Measurements from ENCODE around the gene SKOR1. TPM values are rescaled to one million over a fixed set of nuclear protein-coding genes. Genes with fewer than 3 reads are reported as not detected.
A peak's percentile ranks its signal among the peaks of the same experiment; 100 is the strongest.

The SKOR1 gene
- total RNA-seq, 6 experiments from 2014 or later = 0.05 to 0.21 (median 0.09) TPM; not detected in 1

DNA sequence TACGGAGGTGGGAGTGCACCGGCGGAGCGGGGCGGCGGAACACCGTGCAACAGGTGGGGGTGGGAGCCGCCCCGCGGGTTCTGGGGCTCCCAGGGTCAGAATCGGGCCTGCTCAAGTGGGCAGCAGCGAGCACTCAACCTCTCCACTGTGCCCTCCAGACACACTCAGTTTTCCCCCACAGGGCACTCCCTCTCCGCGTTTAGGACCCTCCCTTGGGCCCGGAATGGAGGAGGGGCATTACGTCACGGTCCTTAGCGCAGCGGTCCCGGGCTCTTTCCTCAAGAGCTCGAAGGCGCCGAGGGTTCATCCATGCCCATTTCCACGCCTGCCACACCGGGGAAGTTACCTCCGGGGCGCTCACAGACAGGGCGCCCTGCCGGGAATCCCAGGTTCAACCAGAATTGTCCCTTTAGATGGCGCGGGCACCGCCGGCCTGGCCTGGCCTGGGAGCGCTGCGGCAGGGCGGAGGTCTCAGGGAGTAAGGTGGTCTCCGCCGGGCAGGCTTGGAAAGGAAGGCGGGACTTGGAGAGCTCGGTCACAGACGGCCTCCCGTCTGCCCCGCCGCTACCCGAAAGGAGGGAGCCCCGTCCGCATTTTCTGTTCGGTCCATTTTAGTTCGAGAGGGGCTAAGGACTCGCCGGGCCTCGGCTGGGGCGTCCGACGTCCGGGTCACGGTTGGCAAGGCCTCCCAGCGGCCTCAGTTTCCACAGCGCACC lies 9.4 kb downstream of the SKOR1 start:
- Histone ChIP-seq H3K4me3 (peak overlapping the region; percentile 4 to 29 (median 28)), H3K4me1 (peaks cover 0 to 50% (median 25%) of the 10 kb centered on the region in 4 donors)

DNA sequence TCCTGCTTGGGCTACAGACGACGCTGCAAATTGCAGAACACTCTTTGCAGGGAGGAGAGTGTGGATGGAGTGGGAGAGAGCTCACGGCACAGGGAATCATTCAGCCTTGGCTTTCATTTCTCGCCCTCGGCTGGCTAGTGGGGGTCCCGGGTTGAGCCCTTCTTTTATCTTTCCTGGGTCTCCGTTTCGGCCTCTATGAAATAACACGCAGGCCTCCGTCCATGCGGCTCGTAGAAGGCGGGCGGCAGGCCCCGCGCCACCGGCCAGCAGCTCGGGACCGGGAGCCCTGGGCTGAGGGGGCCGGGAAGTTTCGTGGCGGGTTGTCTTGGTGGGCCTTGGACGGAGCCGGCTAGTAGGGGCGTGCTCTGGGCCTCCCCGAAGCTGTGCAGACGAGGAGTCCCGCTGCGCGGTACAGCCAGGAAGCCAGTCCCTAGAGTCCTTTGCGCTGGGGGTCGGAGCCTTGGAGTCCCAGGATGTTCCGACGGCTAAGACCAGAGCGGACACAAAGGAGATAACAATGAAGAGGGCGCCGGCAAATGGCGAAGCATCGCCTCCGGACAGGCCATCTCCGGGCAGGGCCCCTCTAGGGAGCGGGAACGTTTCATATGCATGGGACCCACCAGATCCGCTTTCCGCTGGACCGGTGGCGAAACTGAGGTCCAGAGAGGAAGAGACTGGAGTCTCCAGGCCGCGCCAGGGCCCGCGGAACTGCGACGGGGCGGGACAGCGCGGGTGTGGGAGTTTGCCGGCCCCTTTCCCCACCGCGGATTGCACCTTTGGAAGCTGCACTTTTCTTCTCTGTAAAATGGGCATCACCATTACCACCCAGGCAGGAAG lies 10.2 kb downstream of the SKOR1 start:
- Histone ChIP-seq H3K4me3 (peak overlapping the region; percentile 22 to 29 (median 28)), H3K9me3 (no peaks in the 10 kb centered on the region), H3K36me3 (no peaks in the 10 kb centered on the region), H3K27ac (no peak overlapping the region), H3K27me3 (peaks cover 2 to 39% of the 10 kb centered on the region in 2 donors), H3K4me1 (peaks cover 0 to 50% (median 25%) of the 10 kb centered on the region in 4 donors)
- DNase-seq = no peak
- no peak for ATAC-seq
- TF ChIP-seq POLR2A (IDR thresholded peaks at IDR 0.05) = no peak
- TF ChIP-seq, protein P1, sequence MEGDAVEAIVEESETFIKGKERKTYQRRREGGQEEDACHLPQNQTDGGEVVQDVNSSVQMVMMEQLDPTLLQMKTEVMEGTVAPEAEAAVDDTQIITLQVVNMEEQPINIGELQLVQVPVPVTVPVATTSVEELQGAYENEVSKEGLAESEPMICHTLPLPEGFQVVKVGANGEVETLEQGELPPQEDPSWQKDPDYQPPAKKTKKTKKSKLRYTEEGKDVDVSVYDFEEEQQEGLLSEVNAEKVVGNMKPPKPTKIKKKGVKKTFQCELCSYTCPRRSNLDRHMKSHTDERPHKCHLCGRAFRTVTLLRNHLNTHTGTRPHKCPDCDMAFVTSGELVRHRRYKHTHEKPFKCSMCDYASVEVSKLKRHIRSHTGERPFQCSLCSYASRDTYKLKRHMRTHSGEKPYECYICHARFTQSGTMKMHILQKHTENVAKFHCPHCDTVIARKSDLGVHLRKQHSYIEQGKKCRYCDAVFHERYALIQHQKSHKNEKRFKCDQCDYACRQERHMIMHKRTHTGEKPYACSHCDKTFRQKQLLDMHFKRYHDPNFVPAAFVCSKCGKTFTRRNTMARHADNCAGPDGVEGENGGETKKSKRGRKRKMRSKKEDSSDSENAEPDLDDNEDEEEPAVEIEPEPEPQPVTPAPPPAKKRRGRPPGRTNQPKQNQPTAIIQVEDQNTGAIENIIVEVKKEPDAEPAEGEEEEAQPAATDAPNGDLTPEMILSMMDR (IDR thresholded peaks at IDR 0.05) = no peak
- 6% methylated on average over 24 of the region's 59 CpGs for WGBS (ENCODE audit: insufficient coverage, low coverage, low lambda C conversion rate, missing lambda C conversion rate)
- intact Hi-C loops (cut with DNase I) = loop anchor here in 1 of 2 donors (10.0 kb wide), 2 partner anchors 331 to 371 kb away; no protein-coding TSS in a partner anchor

More for the DNA sequence above, 9.4 kb downstream of the SKOR1 start:
- peak in 1 of 4 donors; percentile 1 for ATAC-seq
- no peak for DNase-seq
- TF ChIP-seq, protein P1 (IDR thresholded peaks at IDR 0.05) = no peak
- no peak for TF ChIP-seq POLR2A (IDR thresholded peaks at IDR 0.05)
- intact Hi-C loops (cut with DNase I) = loop anchor here in 1 of 2 donors (10.0 kb wide), 2 partner anchors 330 to 370 kb away; no protein-coding TSS in a partner anchor
- H3K27ac ChIP-seq = no peak overlapping the region
- H3K36me3 ChIP-seq = no peaks in the 10 kb centered on the region
- 2% methylated on average over 25 of the region's 59 CpGs for WGBS (ENCODE audit: insufficient coverage, low coverage, low lambda C conversion rate, missing lambda C conversion rate)
- peaks cover 9 to 43% of the 10 kb centered on the region in 2 donors for H3K27me3 ChIP-seq
- H3K9me3 ChIP-seq = no peaks in the 10 kb centered on the region

DNA sequence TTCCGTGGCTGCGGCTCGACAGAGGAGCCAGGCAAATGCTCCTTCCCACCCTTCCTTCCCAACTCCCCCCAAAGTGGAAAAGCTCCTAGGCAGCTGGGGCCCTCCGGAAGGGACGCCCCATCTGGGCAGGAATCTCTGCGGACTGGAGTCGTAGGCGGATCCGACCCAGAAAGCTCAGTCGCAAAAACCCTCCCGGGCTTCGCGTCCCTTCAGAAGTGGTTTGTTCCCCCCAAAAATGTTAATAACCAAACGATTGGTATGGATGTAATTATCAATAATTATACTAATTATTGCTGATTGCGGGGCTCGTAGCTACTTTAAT lies 10.8 kb downstream of the SKOR1 start:
- ATAC-seq = no peak
- WGBS (ENCODE audit: insufficient coverage, low coverage, low lambda C conversion rate, missing lambda C conversion rate) = 12% methylated on average over 11 of the region's 16 CpGs
- Histone ChIP-seq H3K4me3 (peak overlapping the region; percentile 22 to 29 (median 28)), H3K9me3 (no peaks in the 10 kb centered on the region), H3K36me3 (no peaks in the 10 kb centered on the region), H3K27me3 (peaks cover 0 to 34% of the 10 kb centered on the region in 2 donors), H3K27ac (no peak overlapping the region), H3K4me1 (peaks cover 0 to 50% (median 25%) of the 10 kb centered on the region in 4 donors)
- intact Hi-C loops (cut with DNase I) = loop anchor here in 1 of 2 donors (10.0 kb wide), 2 partner anchors 331 to 371 kb away; no protein-coding TSS in a partner anchor
- DNase-seq = no peak
- no peak for TF ChIP-seq POLR2A (IDR thresholded peaks at IDR 0.05)
- TF ChIP-seq, protein P1 (IDR thresholded peaks at IDR 0.05) = no peak

DNA sequence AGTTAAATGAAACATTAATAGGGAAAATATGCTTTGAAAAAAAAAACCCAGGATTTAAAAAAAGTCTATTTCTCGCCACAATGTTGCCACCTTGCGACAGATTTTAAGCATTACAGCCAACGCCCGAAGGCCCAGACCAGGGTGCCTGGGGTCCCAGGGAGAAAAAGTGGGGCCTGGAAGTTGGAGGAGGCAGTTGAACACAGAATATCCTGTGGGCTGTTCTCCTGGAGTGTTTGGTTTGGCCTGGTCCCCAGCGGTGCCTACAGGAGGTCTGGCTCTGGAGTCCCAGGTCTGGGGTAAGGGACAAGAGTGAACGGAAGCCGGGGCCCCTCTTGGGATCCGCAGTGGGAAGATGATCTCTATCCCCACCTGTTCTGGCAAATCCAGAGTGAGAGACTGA lies 11.2 kb downstream of the SKOR1 start:
- Histone ChIP-seq H3K9me3 (no peaks in the 10 kb centered on the region), H3K4me1 (peaks cover 0 to 50% (median 25%) of the 10 kb centered on the region in 4 donors), H3K27me3 (peaks cover 0 to 30% of the 10 kb centered on the region in 2 donors), H3K27ac (no peak overlapping the region), H3K4me3 (peak overlapping the region; percentile 22 to 29 (median 28)), H3K36me3 (no peaks in the 10 kb centered on the region)
- ATAC-seq (no peak), DNase-seq (no peak)
- intact Hi-C loops (cut with DNase I) = loop anchor here in 1 of 2 donors (10.0 kb wide), 2 partner anchors 332 to 372 kb away; no protein-coding TSS in a partner anchor
- TF ChIP-seq, protein P1 (IDR thresholded peaks at IDR 0.05) = peak; percentile 51 to 80 (median 78)
- no peak for TF ChIP-seq POLR2A (IDR thresholded peaks at IDR 0.05)
- 0% methylated on average over 4 of the region's 8 CpGs for WGBS (ENCODE audit: insufficient coverage, low coverage, low lambda C conversion rate, missing lambda C conversion rate)
